Bladder microvascular endothelial cell (primary cell): ENCODE measurements around the gene PM20D1. TPM values are rescaled to one million over a fixed set of nuclear protein-coding genes. Genes with fewer than 3 reads are reported as not detected.

Experiments
- total RNA-seq: library from RNA; depleted of rRNA; stranded (reverse); fragments of >200 nt; gene quantifications from 2 replicates; pipeline ENCODE4 v1.2.3, GENCODE V29; 2014

PM20D1 gene, protein sequence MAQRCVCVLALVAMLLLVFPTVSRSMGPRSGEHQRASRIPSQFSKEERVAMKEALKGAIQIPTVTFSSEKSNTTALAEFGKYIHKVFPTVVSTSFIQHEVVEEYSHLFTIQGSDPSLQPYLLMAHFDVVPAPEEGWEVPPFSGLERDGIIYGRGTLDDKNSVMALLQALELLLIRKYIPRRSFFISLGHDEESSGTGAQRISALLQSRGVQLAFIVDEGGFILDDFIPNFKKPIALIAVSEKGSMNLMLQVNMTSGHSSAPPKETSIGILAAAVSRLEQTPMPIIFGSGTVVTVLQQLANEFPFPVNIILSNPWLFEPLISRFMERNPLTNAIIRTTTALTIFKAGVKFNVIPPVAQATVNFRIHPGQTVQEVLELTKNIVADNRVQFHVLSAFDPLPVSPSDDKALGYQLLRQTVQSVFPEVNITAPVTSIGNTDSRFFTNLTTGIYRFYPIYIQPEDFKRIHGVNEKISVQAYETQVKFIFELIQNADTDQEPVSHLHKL
- total RNA-seq, result 0.06 TPM in 1 of 2 replicates, not detected in the other

DNA sequence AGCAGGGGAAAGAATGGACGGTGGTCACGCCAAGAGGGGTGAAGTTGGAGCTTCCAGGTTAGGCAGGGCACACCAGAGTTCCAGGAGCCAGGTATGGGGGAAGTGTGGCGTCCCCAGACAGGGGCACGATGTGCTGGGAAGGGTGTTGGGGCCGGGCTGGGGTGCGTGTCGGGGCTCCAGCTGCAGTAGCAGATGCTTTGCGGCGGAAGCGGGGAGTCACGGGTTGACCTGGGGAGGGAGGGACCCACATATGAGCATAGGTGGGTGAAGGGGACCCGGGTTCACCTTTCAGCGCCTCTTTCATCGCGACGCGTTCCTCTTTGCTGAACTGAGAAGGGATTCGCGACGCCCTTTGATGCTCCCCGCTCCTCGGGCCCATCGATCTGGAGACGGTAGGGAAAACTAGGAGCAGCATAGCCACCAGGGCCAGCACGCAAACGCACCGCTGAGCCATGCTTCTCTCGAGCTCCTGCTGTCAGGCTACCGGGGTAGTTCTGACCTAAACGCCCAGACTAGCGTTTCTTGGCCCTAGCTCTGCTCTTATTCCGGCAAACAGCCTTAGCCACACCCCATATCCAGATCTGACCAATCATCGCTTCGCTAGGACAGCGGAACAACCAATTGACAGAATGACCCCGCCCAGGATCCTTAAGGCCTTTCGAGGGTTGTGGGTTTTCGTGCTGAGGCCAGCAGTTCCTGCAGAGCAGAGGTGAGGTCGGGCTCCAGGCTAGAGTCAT, at the start of gene PM20D1:
PM20D1 (minus strand) TSS at position 514 of the 737 bp plus-strand sequence; CDS start at position 454, 60 bp downstream.

DNA sequence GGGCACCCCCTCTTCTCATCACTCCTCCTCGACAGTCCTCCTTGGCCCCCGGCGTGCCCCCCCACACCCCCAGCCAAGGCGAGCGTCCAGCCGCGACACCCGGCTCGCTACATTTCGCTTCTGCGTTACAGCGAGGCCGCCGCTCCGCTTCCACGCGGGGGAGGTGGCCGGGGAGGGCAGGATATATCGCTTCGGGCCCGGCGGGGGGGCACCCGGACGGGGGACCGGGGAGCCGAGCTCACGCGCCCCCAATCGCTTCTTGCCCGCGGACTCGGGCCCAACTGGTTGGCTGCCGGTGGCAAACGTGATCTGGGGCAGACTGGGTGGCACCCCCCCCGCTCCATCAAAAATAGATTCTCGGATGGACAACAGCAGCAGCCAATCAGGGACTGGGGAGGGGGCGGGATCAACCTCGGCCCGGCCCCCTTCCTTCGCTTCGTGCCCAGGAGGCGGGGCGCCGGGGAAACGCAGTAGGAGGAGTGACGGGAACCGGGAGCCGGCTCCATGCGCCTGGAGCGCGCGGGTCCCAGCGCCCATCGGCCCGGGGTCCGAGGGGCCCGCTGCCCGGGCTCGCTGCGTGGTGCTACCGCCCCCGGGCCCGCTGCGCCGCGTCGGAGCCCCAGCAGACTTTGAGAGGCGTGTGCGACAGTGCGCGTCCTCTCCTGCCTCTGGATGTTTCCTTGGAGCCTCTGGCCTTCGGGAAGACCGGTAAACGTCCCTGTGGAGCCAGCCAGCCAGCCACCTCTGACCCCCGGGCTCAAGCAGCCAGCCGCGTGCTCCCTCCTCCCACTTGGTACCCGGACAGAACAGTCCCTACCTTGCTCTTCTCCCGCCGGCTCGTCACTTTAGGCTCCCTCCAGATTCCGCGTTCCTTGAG, 36.8 kb downstream of the PM20D1 start, which contains the start of gene SLC41A1:
SLC41A1 (minus strand) TSS at position 321 of the 877 bp plus-strand sequence. CDS start 2,757 bp downstream, outside the sequence.

Other genes starting within 250 kb of the PM20D1 start
- 14.6 and 39.6 TPM in 2 replicates for gene ELK4, start 218.1 kb downstream of the PM20D1 start, total RNA-seq
- gene SLC45A3, start 169.6 kb downstream of the PM20D1 start, total RNA-seq, result 3.6 and 15.1 TPM in 2 replicates
- 89.7 and 103 TPM in 2 replicates for gene NUCKS1, start 100.0 kb downstream of the PM20D1 start, total RNA-seq
- gene RAB29, start 74.7 kb downstream of the PM20D1 start, total RNA-seq, result 17.2 and 27.7 TPM in 2 replicates
- gene SLC41A1, start 36.9 kb downstream of the PM20D1 start, total RNA-seq, result 5.2 and 26.4 TPM in 2 replicates
- under 0.01 and 0.06 TPM in 2 replicates for gene SLC26A9, start 93.3 kb upstream of the PM20D1 start, total RNA-seq
- gene RAB7B, start 153.3 kb upstream of the PM20D1 start, total RNA-seq, result not detected in 2 replicates
- not detected in 2 replicates for gene CTSE, start 173.8 kb upstream of the PM20D1 start, total RNA-seq
- not detected in 2 replicates for gene RHEX, start 203.0 kb upstream of the PM20D1 start, total RNA-seq